ENCODE measurements around the gene TNFSF9. TPM values are rescaled to one million over a fixed set of nuclear protein-coding genes. Genes with fewer than 3 reads are reported as not detected.
A peak's percentile ranks its signal among the peaks of the same experiment; 100 is the strongest.

Gene TNFSF9
- total RNA-seq, 6 donors from 2014 or later = 6.3 to 11.6 (median 8.4) TPM

DNA sequence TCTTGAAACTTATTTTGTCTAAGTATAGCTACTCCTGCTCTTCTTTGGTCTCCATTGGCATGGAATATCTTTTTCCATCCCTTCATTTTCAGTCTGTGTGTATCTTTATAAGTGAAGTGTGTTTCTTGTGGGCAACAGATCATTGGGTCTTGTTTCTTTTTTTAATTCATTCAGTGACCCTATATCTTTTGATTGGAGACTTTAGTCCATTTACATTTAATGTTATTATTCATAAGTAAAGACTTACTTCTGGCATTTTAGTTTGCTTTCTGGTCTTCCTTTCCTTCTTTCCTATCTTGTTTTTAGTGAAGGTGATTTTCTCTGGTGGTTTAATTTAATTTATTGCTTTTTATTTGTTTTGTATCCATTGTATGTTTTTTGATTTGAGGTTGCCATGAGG lies 40.3 kb downstream of the TNFSF9 start:
- no peak overlapping the region for H3K4me3 ChIP-seq
- H3K4me1 ChIP-seq = no peaks in the 10 kb centered on the region
- TF ChIP-seq, protein P1, sequence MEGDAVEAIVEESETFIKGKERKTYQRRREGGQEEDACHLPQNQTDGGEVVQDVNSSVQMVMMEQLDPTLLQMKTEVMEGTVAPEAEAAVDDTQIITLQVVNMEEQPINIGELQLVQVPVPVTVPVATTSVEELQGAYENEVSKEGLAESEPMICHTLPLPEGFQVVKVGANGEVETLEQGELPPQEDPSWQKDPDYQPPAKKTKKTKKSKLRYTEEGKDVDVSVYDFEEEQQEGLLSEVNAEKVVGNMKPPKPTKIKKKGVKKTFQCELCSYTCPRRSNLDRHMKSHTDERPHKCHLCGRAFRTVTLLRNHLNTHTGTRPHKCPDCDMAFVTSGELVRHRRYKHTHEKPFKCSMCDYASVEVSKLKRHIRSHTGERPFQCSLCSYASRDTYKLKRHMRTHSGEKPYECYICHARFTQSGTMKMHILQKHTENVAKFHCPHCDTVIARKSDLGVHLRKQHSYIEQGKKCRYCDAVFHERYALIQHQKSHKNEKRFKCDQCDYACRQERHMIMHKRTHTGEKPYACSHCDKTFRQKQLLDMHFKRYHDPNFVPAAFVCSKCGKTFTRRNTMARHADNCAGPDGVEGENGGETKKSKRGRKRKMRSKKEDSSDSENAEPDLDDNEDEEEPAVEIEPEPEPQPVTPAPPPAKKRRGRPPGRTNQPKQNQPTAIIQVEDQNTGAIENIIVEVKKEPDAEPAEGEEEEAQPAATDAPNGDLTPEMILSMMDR (IDR thresholded peaks at IDR 0.05) = no peak
- TF ChIP-seq POLR2AphosphoS5 (IDR thresholded peaks at IDR 0.05) (no peak), POLR2A (IDR thresholded peaks at IDR 0.05) (no peak), EP300 (IDR thresholded peaks at IDR 0.05) (no peak)
- no peak for DNase-seq
- no peak overlapping the region for H3K27ac ChIP-seq
- H3K36me3 ChIP-seq = no peaks in the 10 kb centered on the region
- peaks cover 0 to 5% (median 2%) of the 10 kb centered on the region in 4 donors for H3K9me3 ChIP-seq
- no peaks in the 10 kb centered on the region for H3K27me3 ChIP-seq
- ATAC-seq (ENCODE audit: low FRiP score in 2 of 2) = no peak

DNA sequence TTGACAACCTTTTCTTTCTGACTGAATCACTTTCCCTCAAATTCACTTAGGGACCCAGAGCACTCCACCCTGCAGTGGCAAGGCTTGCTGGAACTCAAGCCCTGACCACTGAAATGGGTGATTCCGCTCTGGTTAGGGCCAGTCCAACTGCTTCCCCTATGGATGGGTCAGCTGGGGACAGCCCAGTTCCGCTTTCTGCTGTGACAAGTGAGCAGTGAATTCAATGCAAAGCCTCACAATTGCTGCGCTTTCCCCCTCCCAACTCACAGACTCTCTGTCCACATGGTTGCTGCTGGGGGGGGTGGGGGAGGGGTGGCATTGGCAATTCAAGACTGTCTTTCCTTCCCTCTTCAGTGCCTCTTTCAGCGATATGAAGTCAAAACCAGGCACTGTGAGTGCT lies 41.4 kb downstream of the TNFSF9 start:
- ATAC-seq (ENCODE audit: low FRiP score in 2 of 2) (peak in 1 of 2 donors; percentile 79), DNase-seq (peak in 1 of 2 donors; percentile 46)
- Histone ChIP-seq H3K27me3 (no peaks in the 10 kb centered on the region), H3K4me3 (no peak overlapping the region), H3K36me3 (no peaks in the 10 kb centered on the region), H3K27ac (no peak overlapping the region), H3K4me1 (peaks cover 0 to 4% (median 0%) of the 10 kb centered on the region in 4 donors), H3K9me3 (peaks cover 0 to 5% (median 2%) of the 10 kb centered on the region in 4 donors)
- TF ChIP-seq POLR2AphosphoS5 (IDR thresholded peaks at IDR 0.05) = no peak
- TF ChIP-seq POLR2A (IDR thresholded peaks at IDR 0.05) = no peak
- TF ChIP-seq, protein P1 (IDR thresholded peaks at IDR 0.05) = no peak
- 54 to 62% methylated on average over 3 to 4 of the region's 4 CpGs for WGBS, 2 donors

DNA sequence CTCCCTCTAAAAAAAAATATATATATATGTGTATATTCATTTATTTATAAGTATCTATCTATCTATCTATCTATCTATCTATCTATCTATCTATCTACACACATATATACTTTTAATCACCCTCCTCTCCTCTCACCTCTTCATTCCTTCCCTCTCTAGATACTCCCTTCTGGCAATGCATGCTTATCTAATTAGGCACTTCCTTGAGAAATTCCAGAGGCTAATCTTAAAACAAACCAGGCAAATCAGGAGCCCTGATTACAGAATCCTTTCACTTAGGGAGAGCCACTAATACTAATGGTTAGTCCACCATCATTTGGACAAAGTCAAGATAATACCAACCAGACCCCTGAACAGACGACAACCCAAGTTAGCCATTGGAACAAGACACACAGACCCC lies 42.5 kb downstream of the TNFSF9 start:
- WGBS, 2 donors = 64 to 90% methylated on average over 1 of the region's 1 CpG
- peaks cover 0 to 7% (median 0%) of the 10 kb centered on the region in 4 donors for H3K4me1 ChIP-seq
- H3K9me3 ChIP-seq = peaks cover 0 to 5% (median 0%) of the 10 kb centered on the region in 4 donors
- no peak overlapping the region for H3K27ac ChIP-seq
- DNase-seq = no peak
- no peak overlapping the region for H3K4me3 ChIP-seq
- TF ChIP-seq POLR2AphosphoS5 (IDR thresholded peaks at IDR 0.05) = no peak
- TF ChIP-seq, protein P1 (IDR thresholded peaks at IDR 0.05) = no peak
- TF ChIP-seq EP300 (IDR thresholded peaks at IDR 0.05) = no peak
- no peak for TF ChIP-seq POLR2A (IDR thresholded peaks at IDR 0.05)
- no peaks in the 10 kb centered on the region for H3K36me3 ChIP-seq
- no peaks in the 10 kb centered on the region for H3K27me3 ChIP-seq
- ATAC-seq (ENCODE audit: low FRiP score in 2 of 2) = no peak

DNA sequence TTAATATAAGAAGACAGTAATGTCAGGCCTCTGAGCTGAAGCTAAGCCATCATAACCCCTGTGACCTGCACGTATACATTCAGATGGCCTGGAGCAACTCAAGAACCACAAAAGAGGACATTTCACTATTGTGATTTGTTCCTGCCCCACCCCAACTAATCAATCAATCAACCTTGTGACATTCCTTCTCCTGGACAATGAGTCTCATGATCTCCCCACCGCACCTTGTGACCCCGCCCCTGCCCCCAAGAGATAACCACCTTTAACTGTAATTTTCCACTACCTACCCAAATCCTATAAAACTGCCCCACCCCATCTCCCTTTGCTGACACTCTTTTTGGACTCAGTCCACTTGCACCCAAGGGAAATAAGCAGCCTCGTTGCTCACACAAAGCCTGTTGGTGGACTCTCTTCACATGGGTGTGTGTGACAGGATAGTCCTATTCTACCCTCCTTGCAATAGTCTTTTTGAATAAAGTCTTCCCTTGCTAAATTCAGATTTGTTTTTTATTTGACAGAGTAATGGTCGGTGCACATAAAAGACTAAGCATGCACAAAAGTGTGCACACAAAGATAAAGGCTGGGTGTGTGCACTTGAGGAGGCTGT lies 46.1 kb downstream of the TNFSF9 start:
- WGBS, 2 donors = 63 to 69% methylated on average over 5 of the region's 5 CpGs
- TF ChIP-seq, protein P1 (IDR thresholded peaks at IDR 0.05) = no peak
- no peak for TF ChIP-seq POLR2AphosphoS5 (IDR thresholded peaks at IDR 0.05)
- no peak for TF ChIP-seq POLR2A (IDR thresholded peaks at IDR 0.05)
- TF ChIP-seq EP300 (IDR thresholded peaks at IDR 0.05) = no peak
- Histone ChIP-seq H3K36me3 (no peaks in the 10 kb centered on the region), H3K27ac (no peak overlapping the region), H3K9me3 (no peaks in the 10 kb centered on the region), H3K27me3 (no peaks in the 10 kb centered on the region), H3K4me1 (peaks cover 0 to 7% (median 0%) of the 10 kb centered on the region in 4 donors), H3K4me3 (no peak overlapping the region)
- no peak for ATAC-seq (ENCODE audit: low FRiP score in 2 of 2)
- no peak for DNase-seq

All from upper lobe of left lung (tissue), 6 donors.